COR-L47 (cell line): Measurements from ENCODE around the gene KDM5A.

Experiments used
- DNase-seq: peaks from one replicate; lab custom pipeline; 2025; lab: John Stamatoyannopoulos, UW

Gene KDM5A

GRCh38 chr12:272942-273341, 116.2 kb downstream of the KDM5A start:
- DNase-seq = no peak

GRCh38 chr12:271161-271560, 118.0 kb downstream of the KDM5A start:
- no peak for DNase-seq

GRCh38 chr12:269191-269590, 119.9 kb downstream of the KDM5A start:
- DNase-seq = no peak

- no peak for DNase-seq
Observed at GRCh38 chr12:268483-268840, 120.7 kb downstream of the KDM5A start.

- no peak for DNase-seq
Observed at GRCh38 chr12:267581-268482, 121.3 kb downstream of the KDM5A start.

- no peak for DNase-seq
Observed at GRCh38 chr12:265096-265495, 124.0 kb downstream of the KDM5A start.

GRCh38 chr12:264269-264668, 124.9 kb downstream of the KDM5A start:
- no peak for DNase-seq

- no peak for DNase-seq
Observed at GRCh38 chr12:263574-263973, 125.5 kb downstream of the KDM5A start.

- DNase-seq = no peak
Observed at GRCh38 chr12:262817-263216, 126.3 kb downstream of the KDM5A start, which contains the start of gene SLC6A13. SLC6A13 (minus strand) TSS chr12:262836; CDS start chr12:260052, 2,784 bp downstream.

GRCh38 chr12:262113-262512, 127.0 kb downstream of the KDM5A start:
- no peak for DNase-seq

GRCh38 chr12:257521-258321, 131.4 kb downstream of the KDM5A start:
- DNase-seq = no peak

- no peak for DNase-seq
Observed at GRCh38 chr12:256958-257357, 132.2 kb downstream of the KDM5A start.

- no peak for DNase-seq
Observed at GRCh38 chr12:256225-256624, 132.9 kb downstream of the KDM5A start.

- no peak for DNase-seq
Observed at GRCh38 chr12:254912-255311, 134.2 kb downstream of the KDM5A start.

- DNase-seq = no peak
Observed at GRCh38 chr12:254039-254438, 135.1 kb downstream of the KDM5A start.

- no peak for DNase-seq
Observed at GRCh38 chr12:253116-253831, 135.8 kb downstream of the KDM5A start.

GRCh38 chr12:252636-253035, 136.5 kb downstream of the KDM5A start:
- DNase-seq = no peak

- DNase-seq = no peak
Observed at GRCh38 chr12:247271-247670, 141.8 kb downstream of the KDM5A start.

- no peak for DNase-seq
Observed at GRCh38 chr12:243381-243780, 145.7 kb downstream of the KDM5A start.

- DNase-seq = no peak
Observed at GRCh38 chr12:242496-242895, 146.6 kb downstream of the KDM5A start.

- DNase-seq = no peak
Observed at GRCh38 chr12:241266-241665, 147.9 kb downstream of the KDM5A start.

GRCh38 chr12:240566-240965, 148.6 kb downstream of the KDM5A start:
- no peak for DNase-seq
